Activated naive CD8-positive, alpha-beta T cell treated with anti-CD3 and anti-CD28 coated beads for 36 hours (primary cell): ENCODE measurements around the gene NPTN. TPM values are rescaled to one million over a fixed set of nuclear protein-coding genes. Genes with fewer than 3 reads are reported as not detected.

Experiments
- total RNA-seq, 2 experiments: library from RNA; stranded (reverse); gene quantifications; one replicate each; pipeline ENCODE4 v1.2.3, GENCODE V29; 2021

NPTN gene
- total RNA-seq, 2 experiments from 2014 or later = 41.0 to 43.5 TPM

Other genes starting within 250 kb of the NPTN start
- not detected for gene REC114, start 190.2 kb downstream of the NPTN start, total RNA-seq
- 1 to 10 TPM; 1.6 to 2.1 TPM for gene CD276, start 51.0 kb upstream of the NPTN start, total RNA-seq
- gene INSYN1, start 120.0 kb upstream of the NPTN start, total RNA-seq = not detected
- gene TBC1D21, start 240.2 kb upstream of the NPTN start, total RNA-seq = not detected